ENCODE measurements around the gene CCL21. TPM values are rescaled to one million over a fixed set of nuclear protein-coding genes. Genes with fewer than 3 reads are reported as not detected.

The CCL21 gene
- total and polyA plus RNA-seq, 12 donors: 1.3 to 44.5 (median 17.9) TPM

GRCh38 chr9:34707130-34707529 is 2.8 kb downstream of the CCL21 start:
- H3K36me3 ChIP-seq: no peaks in the 10 kb centered on the region
- H3K9me3 ChIP-seq: no peaks in the 10 kb centered on the region
- intact Hi-C loops (cut with DNase I): loop anchor here in 3 of 10 donors (10.0 kb wide), 3 partner anchors 58 to 278 kb away; partner anchors contain the start of gene DNAJB5 (in 1 of the 3)
- ATAC-seq (no peak), DNase-seq (no peak)
- H3K27me3 ChIP-seq: no peaks in the 10 kb centered on the region
- no peak for TF ChIP-seq CTCF (IDR thresholded peaks at IDR 0.05)
- no peak overlapping the region for H3K27ac ChIP-seq
- H3K4me3 ChIP-seq: no peak overlapping the region
- H3K4me1 ChIP-seq: peaks cover 0 to 27% (median 14%) of the 10 kb centered on the region in 9 donors
- 90 to 92% methylated on average over 2 of the region's 2 CpGs for WGBS, 2 donors

DNA sequence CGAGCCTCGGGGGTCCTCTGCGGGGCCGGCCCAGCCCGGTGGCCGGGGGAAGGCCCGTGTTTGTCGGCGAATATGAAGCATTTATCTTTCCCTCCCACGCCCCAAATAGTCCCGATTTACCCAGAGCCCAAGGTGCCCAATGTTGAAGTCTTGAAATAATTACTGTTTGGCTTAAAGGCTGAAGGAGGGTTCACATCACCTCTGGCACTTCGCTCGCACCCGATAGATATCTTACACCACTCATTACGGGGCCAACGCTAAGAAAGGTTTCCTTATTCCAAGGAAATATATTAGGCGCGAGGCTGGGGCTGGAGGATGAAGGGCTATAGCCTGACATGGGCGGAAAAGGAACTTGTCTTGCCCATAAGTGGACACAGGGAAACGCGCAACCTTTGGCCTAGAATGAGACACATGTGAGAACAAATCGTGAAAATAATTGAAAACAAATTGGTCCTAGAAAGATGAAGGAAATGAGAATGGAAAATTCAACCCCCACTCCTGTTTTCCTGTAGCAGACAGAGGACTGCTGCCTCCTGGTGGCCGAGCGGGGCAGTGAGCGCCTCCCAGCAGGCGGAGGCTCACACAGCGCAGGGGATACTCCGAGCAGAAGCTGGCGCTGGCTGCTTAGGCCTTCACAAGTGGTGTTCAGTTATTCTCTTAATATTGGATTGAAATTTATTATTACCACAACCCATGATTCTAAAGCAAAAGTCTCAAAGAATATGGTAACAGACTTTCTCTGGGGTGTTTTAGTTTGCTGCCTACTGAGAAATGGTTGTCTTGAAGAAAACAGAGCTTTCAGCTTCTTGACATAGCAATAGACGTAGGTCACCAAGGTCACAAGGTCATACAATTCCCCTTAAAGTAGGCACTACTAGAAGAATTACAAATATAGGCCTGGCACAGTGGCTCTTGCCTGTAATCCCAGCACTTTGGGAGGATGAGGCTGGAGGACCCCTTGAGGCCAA is 7.9 kb downstream of the CCL21 start:
- TF ChIP-seq CTCF (IDR thresholded peaks at IDR 0.05): peak; percentile 94 to 99 (median 99)
- 2 to 6% methylated on average over 30 of the region's 30 CpGs for WGBS, 2 donors

GRCh38 chr9:34701023-34701768 is 8.7 kb downstream of the CCL21 start:
- H3K4me3 ChIP-seq: peak overlapping the region; percentile 30 to 94 (median 68)
- 6 to 7% methylated on average over 48 to 52 of the region's 52 CpGs for WGBS, 2 donors
- intact Hi-C loops (cut with DNase I): loop anchor here in 5 of 10 donors (5.0 to 10.0 kb wide), 5 partner anchors 39 to 284 kb away; partner anchors contain the start of genes CCL27 (in 3 of the 5), RPP25L (in 2 of the 5) and DNAJB5 (in 1 of the 5)
- H3K27ac ChIP-seq: peak overlapping the region; percentile 5 to 85 (median 76)
- ATAC-seq (peak; percentile 91 to 96 (median 93)), DNase-seq (peak; percentile 76 to 79)
- peaks cover 0 to 17% (median 5%) of the 10 kb centered on the region in 9 donors for H3K4me1 ChIP-seq
- H3K27me3 ChIP-seq: peaks cover 0 to 8% (median 0%) of the 10 kb centered on the region in 7 donors
- TF ChIP-seq CTCF (IDR thresholded peaks at IDR 0.05): peak; percentile 85 to 98 (median 95)
- H3K9me3 ChIP-seq: no peaks in the 10 kb centered on the region
- H3K36me3 ChIP-seq: no peaks in the 10 kb centered on the region

More for the DNA sequence above, 7.9 kb downstream of the CCL21 start:
- intact Hi-C loops (cut with DNase I): loop anchor here in 5 of 10 donors (2.0 to 10.0 kb wide), 6 partner anchors 35 to 283 kb away; partner anchors contain the start of genes CCL27 (in 3 of the 5), RPP25L (in 2 of the 5) and DNAJB5 (in 1 of the 5)
- DNase-seq (peak; percentile 87 to 88), ATAC-seq (peak; percentile 89 to 96 (median 92))
- Histone ChIP-seq H3K27me3 (peaks cover 0 to 8% (median 0%) of the 10 kb centered on the region in 7 donors), H3K36me3 (no peaks in the 10 kb centered on the region), H3K4me1 (peaks cover 0 to 17% (median 5%) of the 10 kb centered on the region in 9 donors), H3K4me3 (peak overlapping the region; percentile 30 to 94 (median 68)), H3K27ac (peak overlapping the region; percentile 5 to 85 (median 76)), H3K9me3 (no peaks in the 10 kb centered on the region)

GRCh38 chr9:34694811-34695210 is 15.1 kb downstream of the CCL21 start:
- intact Hi-C loops (cut with DNase I): no loop called here
- Histone ChIP-seq H3K9me3 (no peaks in the 10 kb centered on the region), H3K4me3 (no peak overlapping the region), H3K4me1 (peaks cover 0 to 16% (median 0%) of the 10 kb centered on the region in 9 donors), H3K27ac (no peak overlapping the region), H3K27me3 (no peaks in the 10 kb centered on the region), H3K36me3 (no peaks in the 10 kb centered on the region)
- TF ChIP-seq CTCF (IDR thresholded peaks at IDR 0.05): no peak
- ATAC-seq (no peak), DNase-seq (no peak)
